ENCODE data around the gene SMARCA2. TPM values are rescaled to one million over a fixed set of nuclear protein-coding genes. Genes with fewer than 3 reads are reported as not detected.

SMARCA2 gene
- total and polyA plus RNA-seq, 10 of the 15 experiments (the other 5 are each of a cell fraction or from before 2014, with no cell fraction given), result 100 to 392 (median 204) TPM

DNA sequence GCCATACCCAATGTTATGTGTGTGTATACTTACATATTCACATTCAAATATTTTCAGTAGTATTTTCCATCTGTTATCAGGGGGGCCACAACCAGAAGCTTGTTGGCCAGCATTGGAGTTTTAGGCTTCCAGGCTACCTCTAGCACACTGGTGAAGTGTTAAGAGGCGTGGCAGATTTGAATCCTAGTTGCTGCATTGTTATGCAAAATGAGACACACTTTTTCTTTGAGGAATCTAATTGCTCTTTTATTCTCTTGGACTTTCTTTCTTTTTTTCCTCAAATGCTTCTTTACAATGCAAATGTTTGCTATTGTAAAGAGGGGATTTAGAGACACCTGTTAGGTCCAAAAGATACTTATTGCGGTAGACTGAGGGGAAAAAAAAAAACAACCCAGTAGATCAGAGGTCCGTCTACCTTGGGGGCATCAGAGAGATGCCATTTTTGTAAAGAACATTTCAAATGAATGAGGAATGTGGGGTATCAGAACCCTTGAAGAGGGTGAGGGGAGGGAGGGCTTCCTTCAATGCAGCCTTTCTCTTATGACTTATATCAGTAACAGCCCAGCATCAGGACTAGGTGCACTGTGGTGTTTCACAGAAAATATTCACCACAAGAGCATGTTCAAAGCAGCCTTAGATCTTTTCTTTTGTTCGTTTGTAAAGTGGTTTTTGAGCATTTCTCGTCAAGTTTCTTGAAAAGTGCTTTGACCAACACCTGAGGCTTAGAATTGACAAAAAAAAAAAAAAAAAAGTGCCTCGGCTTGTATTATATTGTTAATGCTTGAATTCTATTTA, 3.8 kb downstream of the SMARCA2 start:
- Histone ChIP-seq H3K9me3 (replicated peaks; ENCODE audit: control insufficient read depth, insufficient read depth, low read length) (no peaks in the 10 kb centered on the region), H2AFZ (ENCODE audit: control insufficient read depth, low read depth, low read length) (no peak overlapping the region), H4K20me1 (ENCODE audit: control insufficient read depth, insufficient read depth) (peaks cover 3% of the 10 kb centered on the region; the same call in 1 of the 2 replicates), H3K27ac (ENCODE audit: control insufficient read depth, insufficient read depth) (peak overlapping the region; percentile 91), H3K27me3 (replicated peaks in 1 of 2; ENCODE audit: control insufficient read depth in 2 of 2, insufficient read depth in 2 of 2, low read length in 1 of 2) (no peaks in the 10 kb centered on the region), H3K36me3 (ENCODE audit: control insufficient read depth in 2 of 2, insufficient read depth in 2 of 2, low read length in 1 of 2) (no peaks in the 10 kb centered on the region; a peak in 1 of 4 replicates), H3K4me2 (ENCODE audit: control insufficient read depth, insufficient read depth) (peak overlapping the region; percentile 64), H3K9ac (ENCODE audit: control insufficient read depth, insufficient read depth, low read length) (peak overlapping the region; percentile 95), H3K4me1 (ENCODE audit: control insufficient read depth, insufficient read depth, low read length) (peaks cover 20% of the 10 kb centered on the region), H3K4me3 (peak overlapping the region; percentile 95), H3K79me2 (ENCODE audit: control insufficient read depth, insufficient read depth, low read length) (peaks cover 97% of the 10 kb centered on the region)
- TF ChIP-seq RUNX3 (IDR thresholded peaks at IDR 0.05; ENCODE audit: low read length) (peak; percentile 38), FOXM1 (IDR thresholded peaks at IDR 0.05; ENCODE audit: low read depth, low read length) (0 out of 2 replicates have a peak, but pooled peaks have one; percentile 17), JUNB (IDR thresholded peaks at IDR 0.05) (no peak), TARDBP (IDR thresholded peaks at IDR 0.05; ENCODE audit: borderline replicate concordance) (no peak), ZBTB4 (CRISPR knock-in tag; IDR thresholded peaks at IDR 0.05) (no peak), NR2F1 (conservative IDR thresholded peaks at IDR 0.05) (no peak)
- ATAC-seq (no peak), DNase-seq (ENCODE audit: low read depth, low spot score) (no peak), FAIRE-seq (no peak)
- SMC1A ChIA-PET (ENCODE audit: uncharacterized antibody, unreplicated experiment), result interaction anchor here (1.0 to 1.8 kb wide), 6 partner anchors 11 to 89 kb away, joined by 3 to 6 read pairs (median 4); no protein-coding TSS in a partner anchor
- in situ Hi-C loops (cut with MboI) (no loop called here), intact Hi-C loops (cut with micrococcal nuclease; ENCODE audit: unreplicated experiment) (loop anchor here (2.0 kb wide), 1 partner anchor 36 kb away; no protein-coding TSS in a partner anchor)
- POLR2A ChIA-PET, result interaction anchor here (1.4 kb wide), 1 partner anchor 8 kb away, joined by 3 read pairs; no protein-coding TSS in a partner anchor
- RAD21 ChIA-PET (ENCODE audit: unreplicated experiment), result interaction anchor here (1.3 to 1.7 kb wide), 3 partner anchors 12 to 77 kb away, joined by 4 to 7 read pairs (median 4); no protein-coding TSS in a partner anchor
- BruUV-seq (replicated peaks), result TSS peak; percentile 21
- CTCF ChIA-PET, result interaction anchor here (0.9 kb wide), 1 partner anchor 68 kb away, joined by 3 read pairs; no protein-coding TSS in a partner anchor
- 0% methylated on average over 6 of the region's 6 CpGs for WGBS (ENCODE audit: insufficient coverage, insufficient replicate concordance, low lambda C conversion rate, missing lambda C conversion rate)

Measured in GM12878 (cell line).